Measurements from ENCODE around the gene GATAD2B. TPM values are rescaled to one million over a fixed set of nuclear protein-coding genes. Genes with fewer than 3 reads are reported as not detected.
A peak's percentile ranks its signal among the peaks of the same experiment; 100 is the strongest.

Gene GATAD2B
- total and polyA plus RNA-seq, 4 donors, result 6.4 to 67.8 (median 30.0) TPM

DNA sequence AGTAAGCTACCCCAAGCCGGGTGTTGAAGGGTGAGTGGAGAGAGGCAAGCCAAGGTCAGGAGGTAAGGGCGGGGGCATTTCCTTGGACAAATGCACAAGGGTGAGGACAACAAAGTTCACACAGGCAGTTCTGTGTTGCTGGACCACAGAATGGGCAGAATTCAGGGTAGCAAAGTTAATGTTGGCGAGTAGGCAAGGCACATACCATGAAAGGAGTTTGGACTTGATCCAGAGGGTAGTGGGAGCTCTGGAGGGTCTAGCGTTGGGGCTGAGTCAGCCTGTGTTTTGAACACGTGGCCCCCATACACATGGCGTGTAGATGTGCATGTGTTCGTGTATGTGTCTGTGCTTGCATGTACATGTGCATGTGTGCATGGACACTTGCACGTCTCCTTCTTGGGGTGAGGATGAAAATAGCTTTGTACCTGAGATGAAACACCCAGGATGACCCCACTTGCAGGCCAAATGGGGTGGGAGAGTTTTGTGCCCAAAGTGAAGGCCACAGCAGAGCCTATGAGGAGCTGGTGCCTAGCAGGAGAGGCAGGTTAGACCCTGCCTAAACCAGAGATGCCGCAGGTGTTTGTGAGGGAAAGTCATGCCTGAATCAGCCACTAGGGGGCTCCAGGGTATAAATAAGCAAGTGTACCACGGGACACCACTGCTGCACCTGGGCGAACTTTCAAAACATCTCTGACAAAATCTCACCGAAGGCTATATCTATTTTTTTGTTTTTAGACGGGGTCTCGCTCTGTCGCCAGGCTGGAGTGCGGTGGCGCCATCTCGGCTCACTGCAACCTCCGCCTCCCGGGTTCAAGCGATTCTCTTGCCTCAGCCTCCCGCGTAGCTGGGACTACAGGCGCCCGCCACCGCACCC is 125.7 kb downstream of the GATAD2B start:
- Histone ChIP-seq H3K4me1 (ENCODE audit: control insufficient read depth in 1 of 2, insufficient read depth in 2 of 2, low read length in 2 of 2) (no peaks in the 10 kb centered on the region), H3K27me3 (ENCODE audit: control insufficient read depth in 1 of 2, insufficient read depth in 2 of 2, low read length in 1 of 2) (no peaks in the 10 kb centered on the region), H3K27ac (ENCODE audit: low read depth in 1 of 2, low read length in 2 of 2) (no peak overlapping the region), H3K36me3 (ENCODE audit: control insufficient read depth in 1 of 2, insufficient read depth in 2 of 2, low read length in 1 of 2) (no peaks in the 10 kb centered on the region), H3K4me3 (ENCODE audit: low read length in 2 of 2) (no peak overlapping the region), H3K9me3 (ENCODE audit: control insufficient read depth, low read length) (no peaks in the 10 kb centered on the region)
- peak; percentile 83 to 87 for DNase-seq
- intact Hi-C loops (cut with DNase I), result loop anchor here (2.0 to 10.0 kb wide), 5 partner anchors 150 to 1178 kb away; partner anchors contain the start of genes RAB13 (in 2 of the 2), CKS1B (in 1 of the 2), DENND4B (in 1 of the 2) and HAX1 (in 1 of the 2)
- 60 to 62% methylated on average over 26 of the region's 26 CpGs for WGBS, 2 donors
- ATAC-seq (ENCODE audit: low FRiP score), result peak; percentile 71

DNA sequence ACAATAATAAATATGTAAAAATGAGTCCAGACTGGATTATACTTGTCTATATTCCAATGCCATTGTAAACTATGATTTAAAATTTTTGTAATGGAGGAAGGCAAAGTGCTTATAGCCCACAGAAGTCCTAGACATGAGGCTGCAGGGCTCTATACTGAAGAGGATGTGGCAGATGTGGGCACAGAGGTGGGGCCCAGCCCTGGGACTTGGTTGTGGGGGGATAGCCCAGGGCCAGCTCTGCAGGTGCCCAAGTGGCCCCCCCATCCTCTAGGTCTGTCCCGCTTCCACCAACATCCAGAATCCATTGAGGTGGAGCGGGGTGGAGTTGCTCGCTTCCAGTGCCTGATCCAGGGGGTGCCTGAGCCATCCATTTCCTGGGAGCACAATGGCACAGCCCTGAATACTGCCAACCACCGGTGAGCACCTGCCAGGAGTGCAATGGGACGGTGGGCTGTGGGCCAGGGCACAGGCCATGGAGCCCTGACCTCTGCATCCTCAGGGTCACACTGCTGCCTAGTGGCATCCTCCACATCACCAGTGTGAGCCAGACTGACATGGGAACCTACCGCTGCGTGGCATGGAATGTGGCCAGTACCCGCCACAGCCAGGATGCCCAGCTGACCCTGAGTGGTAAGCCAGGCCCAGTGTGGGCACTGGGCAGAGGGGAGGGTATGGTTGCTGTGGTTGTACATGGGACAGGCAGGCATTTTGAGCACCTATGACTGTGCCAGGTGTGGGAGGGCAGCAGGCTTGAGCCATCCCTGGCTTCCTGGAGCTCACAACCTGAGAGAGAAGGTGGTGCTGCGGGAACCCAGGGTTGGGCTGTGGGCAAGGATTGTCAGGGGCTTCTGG is 126.6 kb downstream of the GATAD2B start:
- WGBS, 2 donors, result 80 to 85% methylated on average over 9 of the region's 9 CpGs
- no peak for DNase-seq
- intact Hi-C loops (cut with DNase I), result loop anchor here (2.0 to 10.0 kb wide), 5 partner anchors 151 to 1179 kb away; partner anchors contain the start of genes RAB13 (in 2 of the 2), CKS1B (in 1 of the 2), DENND4B (in 1 of the 2) and HAX1 (in 1 of the 2)

GRCh38 chr1:153795330-153795837 is 127.4 kb downstream of the GATAD2B start:
- Histone ChIP-seq H3K9me3 (ENCODE audit: control insufficient read depth, low read length) (no peaks in the 10 kb centered on the region), H3K4me1 (ENCODE audit: control insufficient read depth in 1 of 2, insufficient read depth in 2 of 2, low read length in 2 of 2) (no peaks in the 10 kb centered on the region), H3K36me3 (ENCODE audit: control insufficient read depth in 1 of 2, insufficient read depth in 2 of 2, low read length in 1 of 2) (no peaks in the 10 kb centered on the region), H3K4me3 (ENCODE audit: low read length in 2 of 2) (no peak overlapping the region), H3K27me3 (ENCODE audit: control insufficient read depth in 1 of 2, insufficient read depth in 2 of 2, low read length in 1 of 2) (no peaks in the 10 kb centered on the region), H3K27ac (ENCODE audit: low read depth in 1 of 2, low read length in 2 of 2) (no peak overlapping the region)
- DNase-seq, result peak in 1 of 2 donors; percentile 64
- WGBS, 2 donors, result 72 to 73% methylated on average over 18 of the region's 18 CpGs
- intact Hi-C loops (cut with DNase I), result loop anchor here (5.0 to 10.0 kb wide), 4 partner anchors 152 to 1179 kb away; partner anchors contain the start of genes CKS1B (in 1 of the 2), DENND4B (in 1 of the 2), HAX1 (in 1 of the 2) and RAB13 (in 1 of the 2)
- no peak for ATAC-seq (ENCODE audit: low FRiP score)

More for the DNA sequence above, 126.6 kb downstream of the GATAD2B start:
- Histone ChIP-seq H3K36me3 (ENCODE audit: control insufficient read depth in 1 of 2, insufficient read depth in 2 of 2, low read length in 1 of 2) (no peaks in the 10 kb centered on the region), H3K4me3 (ENCODE audit: low read length in 2 of 2) (no peak overlapping the region), H3K27ac (ENCODE audit: low read depth in 1 of 2, low read length in 2 of 2) (no peak overlapping the region), H3K4me1 (ENCODE audit: control insufficient read depth in 1 of 2, insufficient read depth in 2 of 2, low read length in 2 of 2) (no peaks in the 10 kb centered on the region), H3K9me3 (ENCODE audit: control insufficient read depth, low read length) (no peaks in the 10 kb centered on the region), H3K27me3 (ENCODE audit: control insufficient read depth in 1 of 2, insufficient read depth in 2 of 2, low read length in 1 of 2) (no peaks in the 10 kb centered on the region)
- ATAC-seq (ENCODE audit: low FRiP score), result no peak

- intact Hi-C loops (cut with DNase I), result loop anchor here (5.0 to 10.0 kb wide), 4 partner anchors 153 to 1180 kb away; partner anchors contain the start of genes CKS1B (in 1 of the 2), DENND4B (in 1 of the 2), HAX1 (in 1 of the 2) and RAB13 (in 1 of the 2)
- ATAC-seq (ENCODE audit: low FRiP score), result no peak
- 51 to 60% methylated on average over 12 to 14 of the region's 14 CpGs for WGBS, 2 donors
Observed at GRCh38 chr1:153794624-153795329, 128.0 kb downstream of the GATAD2B start.

DNA sequence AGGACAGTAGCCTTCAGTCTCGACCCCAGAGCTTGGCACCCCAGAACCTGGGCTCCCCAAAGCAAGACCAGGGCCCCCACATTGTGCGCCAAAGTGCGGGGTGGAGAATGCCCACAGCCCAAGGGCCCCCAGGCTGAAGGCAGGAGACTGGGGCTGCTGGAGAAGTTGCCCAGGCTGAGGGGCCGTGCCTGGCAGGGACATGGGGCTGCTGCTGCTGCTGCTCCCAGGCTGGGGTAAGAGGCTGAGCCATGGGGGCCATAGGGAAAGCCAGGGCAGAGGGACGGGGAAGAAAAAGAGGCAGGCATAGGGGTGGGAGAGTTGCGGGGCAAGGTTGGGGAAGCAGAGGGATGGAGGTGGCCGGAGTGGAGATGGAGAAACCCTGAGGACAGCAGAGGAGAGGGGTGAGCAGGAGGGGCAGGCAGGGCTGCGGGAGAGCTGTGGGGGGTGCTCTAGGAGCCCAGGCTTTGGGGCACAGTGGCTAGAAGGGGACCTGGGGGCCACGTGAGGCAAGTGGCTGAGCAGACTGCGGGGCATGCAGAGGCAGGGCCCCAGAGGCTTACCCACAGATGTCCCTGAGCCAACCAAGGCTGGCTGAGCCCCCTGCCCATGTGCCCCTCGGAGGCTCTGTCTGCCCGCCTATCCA is 128.7 kb downstream of the GATAD2B start:
- Histone ChIP-seq H3K4me3 (ENCODE audit: low read length in 2 of 2) (no peak overlapping the region), H3K36me3 (ENCODE audit: control insufficient read depth in 1 of 2, insufficient read depth in 2 of 2, low read length in 1 of 2) (no peaks in the 10 kb centered on the region), H3K9me3 (ENCODE audit: control insufficient read depth, low read length) (no peaks in the 10 kb centered on the region), H3K27ac (ENCODE audit: low read depth in 1 of 2, low read length in 2 of 2) (no peak overlapping the region), H3K4me1 (ENCODE audit: control insufficient read depth in 1 of 2, insufficient read depth in 2 of 2, low read length in 2 of 2) (no peaks in the 10 kb centered on the region), H3K27me3 (ENCODE audit: control insufficient read depth in 1 of 2, insufficient read depth in 2 of 2, low read length in 1 of 2) (no peaks in the 10 kb centered on the region)
- intact Hi-C loops (cut with DNase I), result loop anchor here in 1 of 2 donors (10.0 kb wide), 1 partner anchor 1181 kb away; the partner anchor contains the start of genes CKS1B and SHC1
- 77 to 82% methylated on average over 11 to 12 of the region's 12 CpGs for WGBS, 2 donors
- DNase-seq, result no peak
- no peak for ATAC-seq (ENCODE audit: low FRiP score)

More at GRCh38 chr1:153794624-153795329, 128.0 kb downstream of the GATAD2B start:
- no peak overlapping the region for H3K27ac ChIP-seq (ENCODE audit: low read depth in 1 of 2, low read length in 2 of 2)
- no peaks in the 10 kb centered on the region for H3K36me3 ChIP-seq (ENCODE audit: control insufficient read depth in 1 of 2, insufficient read depth in 2 of 2, low read length in 1 of 2)
- no peaks in the 10 kb centered on the region for H3K9me3 ChIP-seq (ENCODE audit: control insufficient read depth, low read length)
- H3K4me3 ChIP-seq (ENCODE audit: low read length in 2 of 2), result no peak overlapping the region
- no peaks in the 10 kb centered on the region for H3K4me1 ChIP-seq (ENCODE audit: control insufficient read depth in 1 of 2, insufficient read depth in 2 of 2, low read length in 2 of 2)
- H3K27me3 ChIP-seq (ENCODE audit: control insufficient read depth in 1 of 2, insufficient read depth in 2 of 2, low read length in 1 of 2), result no peaks in the 10 kb centered on the region
- DNase-seq, result peak in 1 of 2 donors; percentile 69

DNA sequence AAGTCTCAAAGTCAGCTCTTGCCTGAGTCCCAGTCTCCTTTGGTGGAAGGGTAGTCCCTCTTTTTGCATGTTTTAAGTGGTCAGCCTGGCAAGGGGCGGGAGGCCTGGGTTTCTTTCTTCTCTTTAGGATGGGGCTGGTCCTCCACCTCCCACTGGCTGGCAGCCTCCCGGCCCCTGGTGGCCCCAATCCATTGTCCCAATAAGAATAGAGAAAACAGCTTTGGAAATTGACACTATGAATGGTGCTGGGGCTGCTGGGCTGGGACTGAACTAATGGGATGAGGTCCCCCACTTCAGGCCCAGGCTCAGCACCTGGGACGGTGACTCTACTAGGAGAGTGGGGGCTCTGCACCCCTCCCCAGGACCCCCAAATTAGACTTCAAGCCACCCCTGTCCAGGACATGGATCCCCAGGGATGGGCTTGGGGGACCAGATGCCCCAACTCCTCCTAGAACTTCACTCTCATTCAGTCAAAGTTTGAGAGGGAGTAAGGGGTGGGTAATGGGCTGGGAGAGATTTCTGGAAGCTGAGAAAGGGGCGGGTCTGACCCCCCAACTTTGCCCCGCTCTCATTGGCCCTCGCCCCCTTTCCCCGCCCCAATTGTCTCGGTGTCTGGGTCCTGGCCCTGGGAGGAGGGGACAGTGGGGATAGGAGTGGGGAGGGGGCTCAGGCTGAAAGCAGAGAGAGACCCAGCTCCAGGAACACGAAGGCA is 129.4 kb downstream of the GATAD2B start:
- no peaks in the 10 kb centered on the region for H3K36me3 ChIP-seq (ENCODE audit: control insufficient read depth in 1 of 2, insufficient read depth in 2 of 2, low read length in 1 of 2)
- intact Hi-C loops (cut with DNase I), result loop anchor here in 1 of 2 donors (10.0 kb wide), 1 partner anchor 1181 kb away; the partner anchor contains the start of genes CKS1B and SHC1
- no peak for DNase-seq
- no peak overlapping the region for H3K27ac ChIP-seq (ENCODE audit: low read depth in 1 of 2, low read length in 2 of 2)
- no peak overlapping the region for H3K4me3 ChIP-seq (ENCODE audit: low read length in 2 of 2)
- 74 to 77% methylated on average over 9 of the region's 9 CpGs for WGBS, 2 donors
- ATAC-seq (ENCODE audit: low FRiP score), result no peak
- no peaks in the 10 kb centered on the region for H3K9me3 ChIP-seq (ENCODE audit: control insufficient read depth, low read length)
- no peaks in the 10 kb centered on the region for H3K27me3 ChIP-seq (ENCODE audit: control insufficient read depth in 1 of 2, insufficient read depth in 2 of 2, low read length in 1 of 2)
- no peaks in the 10 kb centered on the region for H3K4me1 ChIP-seq (ENCODE audit: control insufficient read depth in 1 of 2, insufficient read depth in 2 of 2, low read length in 2 of 2)

DNA sequence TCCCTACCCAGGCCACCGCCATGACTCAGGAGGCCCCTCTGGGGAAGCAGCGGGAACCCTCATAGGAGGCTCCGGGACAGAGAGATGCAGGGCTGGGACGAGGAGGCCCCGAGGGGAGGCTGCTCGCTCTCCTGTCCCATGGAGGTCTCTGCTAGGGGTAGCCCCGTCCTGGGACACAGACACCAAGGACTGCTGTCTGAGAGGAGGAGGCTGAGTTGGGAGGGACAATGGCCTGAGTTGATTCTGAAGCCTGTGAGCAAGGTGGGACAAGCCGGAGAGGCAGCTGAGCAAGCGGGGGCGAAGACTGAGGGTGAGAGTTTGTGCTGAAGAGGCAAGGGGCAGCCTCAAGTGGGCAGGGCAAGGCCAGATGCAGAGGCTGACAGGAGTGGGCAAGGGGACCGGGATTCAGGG is 130.1 kb downstream of the GATAD2B start:
- intact Hi-C loops (cut with DNase I), result loop anchor here in 1 of 2 donors (10.0 kb wide), 1 partner anchor 1182 kb away; the partner anchor contains the start of genes CKS1B and SHC1
- H3K27me3 ChIP-seq (ENCODE audit: control insufficient read depth in 1 of 2, insufficient read depth in 2 of 2, low read length in 1 of 2), result no peaks in the 10 kb centered on the region
- no peak overlapping the region for H3K27ac ChIP-seq (ENCODE audit: low read depth in 1 of 2, low read length in 2 of 2)
- WGBS, 2 donors, result 90 to 95% methylated on average over 11 of the region's 11 CpGs
- H3K9me3 ChIP-seq (ENCODE audit: control insufficient read depth, low read length), result no peaks in the 10 kb centered on the region
- DNase-seq (no peak), ATAC-seq (ENCODE audit: low FRiP score) (no peak)
- H3K4me3 ChIP-seq (ENCODE audit: low read length in 2 of 2), result no peak overlapping the region
- H3K36me3 ChIP-seq (ENCODE audit: control insufficient read depth in 1 of 2, insufficient read depth in 2 of 2, low read length in 1 of 2), result no peaks in the 10 kb centered on the region
- no peaks in the 10 kb centered on the region for H3K4me1 ChIP-seq (ENCODE audit: control insufficient read depth in 1 of 2, insufficient read depth in 2 of 2, low read length in 2 of 2)

Measured in aorta (tissue), 5 donors.